Psoas muscle (tissue), 8 donors: ENCODE data around the gene PEG3. TPM values are rescaled to one million over a fixed set of nuclear protein-coding genes. Genes with fewer than 3 reads are reported as not detected.

ENCODE experiments used
- ATAC-seq, 4 donors: fragments of 200-7000 bp; cut with Tn5 transposase; one replicate each; pipeline ENCODE4 v1.9.1; 2020; ENCODE audit warnings: moderate library complexity in 3 of 4, mild to moderate bottlenecking in 2 of 4
- DNase-seq, 2 donors: peaks; one replicate each; pipeline ENCODE4 v3.0.0-alpha.2; 2020
- H3K27ac ChIP-seq: fragments of 200-600 bp; one replicate; pipeline ENCODE4 v1.8.0; 2022
- H3K27me3 ChIP-seq, 3 donors: fragments of 200-600 bp in 1 of 3; one replicate each; pipeline versions ENCODE4 v1.6.1 to v1.8.0; 2013 to 2022; ENCODE audit warnings: low read length in 2 of 3, mild to moderate bottlenecking in 2 of 3, moderate library complexity in 1 of 3; ENCODE audit not compliant: insufficient read depth in 3 of 3
- H3K36me3 ChIP-seq, 2 donors: fragments of 200-600 bp in 1 of 2; one replicate each; pipeline versions ENCODE4 v1.6.1 to v1.8.0; 2013 to 2022; ENCODE audit warnings: low read depth in 1 of 2, mild to moderate bottlenecking in 1 of 2, moderate library complexity in 1 of 2; ENCODE audit not compliant: insufficient read depth in 1 of 2
- H3K4me1 ChIP-seq: fragments of 200-600 bp; one replicate; pipeline ENCODE4 v1.8.0; 2022
- H3K4me3 ChIP-seq: fragments of 200-600 bp; one replicate; pipeline ENCODE4 v1.8.0; 2022; ENCODE audit warnings: mild to moderate bottlenecking
- H3K9me3 ChIP-seq: fragments of 200-600 bp; one replicate; pipeline ENCODE4 v1.8.0; 2022
- CTCF ChIP-seq: fragments of 200-600 bp; IDR thresholded peaks from one replicate; pipeline ENCODE4 v1.8.0; 2022; ENCODE audit warnings: antibody characterized with exemption
- WGBS, 3 donors: extraction: QIAGEN DNeasy Blood & Tissue Kit; methylation state at CpG; one replicate each; pipeline versions ENCODE4 v1.1.6 to v1.1.7; 2013; 5-methylcytosine and 5-hydroxymethylcytosine counted together
- intact Hi-C, 2 donors: fragments of 100-400 bp; cut with DNase I; formaldehyde crosslinking; loops; one replicate each; pipeline versions ENCODE4 v1.11.0 to v1.14.2; 2022
- polyA plus RNA-seq, 3 donors: library from polyadenylated mRNA; stranded (reverse); fragments of 200-250 nt; gene quantifications; one replicate each; pipeline ENCODE4 v1.2.3, GENCODE V29; 2013
- total RNA-seq, 4 donors: library from RNA; stranded (reverse); fragmentation: NEBNext Ultra II Directional in 2 of 4; extraction: Animal tissue kit (Norgen Biotek cat#: 25700) in 2 of 4; gene quantifications; one replicate each; pipeline versions ENCODE4 v1.2.1 to v1.2.4, GENCODE V29; 2021 to 2023
- donor health status: healthy with polysubstance abuse.
- donor health status: DM: no; HTN: no; CAD: no; lungs with moderate emphysema.
- donor health status: Bipolar disorder and iron deficiency.
- donor health status: healthy.
- donor health status: DM: yes; HTN: yes; CAD: no.
- donor health status: DM: no; HTN: no; CAD: no.
- donor health status: DM: no; HTN: no; CAD: no.
- donor health status: DM: yes; HTN: yes; CAD: no.

PEG3 gene
- total and polyA plus RNA-seq, 7 donors: 0.08 to 2.7 (median 0.97) TPM

- no peak for TF ChIP-seq CTCF
- intact Hi-C loops: no loop called here
- H3K4me3 ChIP-seq: no peak overlapping the region
- no peaks in the 10 kb centered on the region for H3K27me3 ChIP-seq
- ATAC-seq (no peak), DNase-seq (no peak)
- no peaks in the 10 kb centered on the region for H3K9me3 ChIP-seq
- no peaks in the 10 kb centered on the region for H3K36me3 ChIP-seq
- 62 to 79% (median 62%) methylated on average over 2 of the region's 2 CpGs for WGBS, 3 donors
- no peak overlapping the region for H3K27ac ChIP-seq
- H3K4me1 ChIP-seq: no peaks in the 10 kb centered on the region
Observed at GRCh38 chr19:56827708-56828107, 12.8 kb downstream of the PEG3 start.

- Histone ChIP-seq H3K27ac (no peak overlapping the region), H3K27me3 (no peaks in the 10 kb centered on the region), H3K4me1 (no peaks in the 10 kb centered on the region), H3K4me3 (no peak overlapping the region), H3K36me3 (no peaks in the 10 kb centered on the region), H3K9me3 (no peaks in the 10 kb centered on the region)
- DNase-seq (no peak), ATAC-seq (no peak)
- intact Hi-C loops: no loop called here
- TF ChIP-seq CTCF: no peak
- WGBS, 3 donors: 92 to 96% (median 94%) methylated on average over 6 of the region's 6 CpGs
Observed at GRCh38 chr19:56823956-56824355, 16.6 kb downstream of the PEG3 start.

GRCh38 chr19:56823417-56823816 is 17.1 kb downstream of the PEG3 start:
- intact Hi-C loops: no loop called here
- Histone ChIP-seq H3K4me3 (no peak overlapping the region), H3K36me3 (no peaks in the 10 kb centered on the region), H3K9me3 (no peaks in the 10 kb centered on the region), H3K4me1 (no peaks in the 10 kb centered on the region), H3K27ac (no peak overlapping the region), H3K27me3 (no peaks in the 10 kb centered on the region)
- no peak for ATAC-seq
- WGBS, 3 donors: 86 to 92% (median 90%) methylated on average over 12 of the region's 12 CpGs
- TF ChIP-seq CTCF: no peak
- DNase-seq: no peak

- Histone ChIP-seq H3K9me3 (no peaks in the 10 kb centered on the region), H3K27ac (no peak overlapping the region), H3K36me3 (peaks cover 0 to 4% of the 10 kb centered on the region in 2 donors), H3K4me1 (no peaks in the 10 kb centered on the region), H3K27me3 (no peaks in the 10 kb centered on the region), H3K4me3 (no peak overlapping the region)
- DNase-seq (no peak), ATAC-seq (no peak)
- no peak for TF ChIP-seq CTCF
- WGBS, 3 donors: 91 to 100% (median 95%) methylated on average over 5 of the region's 5 CpGs
- intact Hi-C loops: no loop called here
Observed at GRCh38 chr19:56822755-56823154, 17.8 kb downstream of the PEG3 start.

GRCh38 chr19:56821675-56822074 is 18.9 kb downstream of the PEG3 start:
- Histone ChIP-seq H3K4me1 (no peaks in the 10 kb centered on the region), H3K27ac (no peak overlapping the region), H3K27me3 (no peaks in the 10 kb centered on the region), H3K9me3 (no peaks in the 10 kb centered on the region), H3K36me3 (peaks cover 0 to 9% of the 10 kb centered on the region in 2 donors), H3K4me3 (no peak overlapping the region)
- ATAC-seq: no peak
- no peak for TF ChIP-seq CTCF
- intact Hi-C loops: no loop called here
- no peak for DNase-seq
- 83 to 84% (median 83%) methylated on average over 5 to 6 of the region's 6 CpGs for WGBS, 3 donors
